Gastroesophageal sphincter (tissue), 4 donors: Measurements from ENCODE around the gene HUWE1. TPM values are rescaled to one million over a fixed set of nuclear protein-coding genes. Genes with fewer than 3 reads are reported as not detected.

ENCODE experiments used
- ATAC-seq: fragments of 150-250 bp; one replicate; pipeline ENCODE4 v1.9.1; 2016; ENCODE audit warnings: mild to moderate bottlenecking, moderate library complexity
- H3K27ac ChIP-seq, 4 donors: fragments of 200-600 bp; sonication (generic) in 3 of 4; 1 replicate in 3 of 4; 2 replicates in 1 of 4; pipeline ENCODE4 v1.5.1; 2016 to 2019
- H3K27me3 ChIP-seq: fragments of 200-600 bp; sonication (generic); one replicate; pipeline ENCODE4 v1.5.1; 2019
- H3K36me3 ChIP-seq, 2 donors: fragments of 200-600 bp; sonication (generic); one replicate each; pipeline ENCODE4 v1.5.1; 2019; ENCODE audit warnings: control low read depth in 1 of 2
- H3K4me1 ChIP-seq, 3 donors: fragments of 200-600 bp; sonication (generic); 1 replicate in 2 of 3; 2 replicates in 1 of 3; pipeline ENCODE4 v1.5.1; 2016 to 2019; ENCODE audit warnings: control low read depth in 2 of 3
- H3K4me3 ChIP-seq, 2 donors: fragments of 200-600 bp; sonication (generic); one replicate each; pipeline ENCODE4 v1.5.1; 2019; ENCODE audit warnings: mild to moderate bottlenecking in 1 of 2, moderate library complexity in 1 of 2
- H3K9me3 ChIP-seq, 3 donors: fragments of 200-600 bp; sonication (generic); one replicate each; pipeline ENCODE4 v1.5.1; 2017 to 2019; ENCODE audit warnings: control low read depth in 2 of 3
- CTCF ChIP-seq, 4 experiments: fragments of 200-600 bp in 2 of 4; fragments of 450-650 bp in 2 of 4; sonication (generic) in 1 of 4; IDR thresholded peaks; one replicate each; pipeline ENCODE4 v1.5.1; 2017 to 2019; ENCODE audit warnings: antibody characterized with exemption in 4 of 4, mild to moderate bottlenecking in 2 of 4, moderate library complexity in 2 of 4
- EP300 ChIP-seq: sonication (generic); formaldehyde crosslinking; IDR thresholded peaks from one replicate; pipeline ENCODE4 v1.6.1; 2017; ENCODE audit warnings: antibody characterized with exemption, mild to moderate bottlenecking
- POLR2A ChIP-seq, 2 donors: fragments of 450-650 bp; IDR thresholded peaks; one replicate each; pipeline ENCODE4 v1.6.1; 2017; ENCODE audit warnings: antibody characterized with exemption in 2 of 2, mild to moderate bottlenecking in 2 of 2, moderate library complexity in 1 of 2
- POLR2AphosphoS5 ChIP-seq: sonication (generic); formaldehyde crosslinking; IDR thresholded peaks from one replicate; pipeline ENCODE4 v1.6.1; 2017; ENCODE audit warnings: antibody characterized with exemption
- WGBS, 2 donors: methylation state at CpG; one replicate each; pipeline ENCODE4 v1.1.5; 2018; ENCODE audit warnings: low coverage in 1 of 2; 5-methylcytosine and 5-hydroxymethylcytosine counted together
- total RNA-seq, 4 donors: library from RNA; depleted of rRNA; stranded (reverse); fragments of >200 nt; gene quantifications; one replicate each; pipeline ENCODE4 v1.1.0, GENCODE V29; 2016

Gene HUWE1
- total RNA-seq, 4 donors from 2014 or later: 103 to 170 (median 113) TPM

GRCh38 chrX:53666171-53666570 is 20.3 kb downstream of the HUWE1 start:
- Histone ChIP-seq H3K9me3 (no peaks in the 10 kb centered on the region), H3K27me3 (no peaks in the 10 kb centered on the region), H3K36me3 (peaks cover 0 to 12% of the 10 kb centered on the region in 2 donors), H3K4me1 (peaks cover 0 to 26% (median 0%) of the 10 kb centered on the region in 3 donors), H3K4me3 (no peak overlapping the region), H3K27ac (no peak overlapping the region)
- WGBS, 2 donors: 87 to 88% methylated on average over 1 of the region's 1 CpG
- TF ChIP-seq POLR2AphosphoS5: no peak
- ATAC-seq: no peak

GRCh38 chrX:53660004-53660403 is 26.5 kb downstream of the HUWE1 start:
- Histone ChIP-seq H3K36me3 (peaks cover 0 to 8% of the 10 kb centered on the region in 2 donors), H3K27me3 (no peaks in the 10 kb centered on the region), H3K27ac (no peak overlapping the region), H3K4me1 (no peaks in the 10 kb centered on the region), H3K9me3 (no peaks in the 10 kb centered on the region), H3K4me3 (no peak overlapping the region)
- TF ChIP-seq EP300 (no peak), CTCF (IDR thresholded peaks at IDR 0.05) (no peak), POLR2AphosphoS5 (no peak), POLR2A (IDR thresholded peaks at IDR 0.05) (no peak)
- WGBS, 2 donors: 14 to 55% methylated on average over 1 to 2 of the region's 3 CpGs
- no peak for ATAC-seq

GRCh38 chrX:53659039-53659438 is 27.5 kb downstream of the HUWE1 start:
- Histone ChIP-seq H3K4me1 (peaks cover 0 to 7% (median 0%) of the 10 kb centered on the region in 3 donors), H3K36me3 (peaks cover 0 to 8% of the 10 kb centered on the region in 2 donors), H3K27ac (no peak overlapping the region), H3K4me3 (no peak overlapping the region), H3K27me3 (no peaks in the 10 kb centered on the region), H3K9me3 (no peaks in the 10 kb centered on the region)
- TF ChIP-seq CTCF (IDR thresholded peaks at IDR 0.05): no peak
- TF ChIP-seq POLR2AphosphoS5: no peak
- WGBS, 2 donors: 45% methylated on average over 1 of the region's 1 CpG; no CpG with 5 or more reads in 1 of the 2 donors
- ATAC-seq: no peak

GRCh38 chrX:53656845-53657244 is 29.7 kb downstream of the HUWE1 start:
- peaks cover 0 to 13% of the 10 kb centered on the region in 2 donors for H3K36me3 ChIP-seq
- no peaks in the 10 kb centered on the region for H3K9me3 ChIP-seq
- no peak overlapping the region for H3K4me3 ChIP-seq
- H3K27me3 ChIP-seq: no peaks in the 10 kb centered on the region
- no peak for ATAC-seq
- 33 to 71% methylated on average over 1 of the region's 1 CpG for WGBS, 2 donors
- H3K4me1 ChIP-seq: peaks cover 0 to 9% (median 0%) of the 10 kb centered on the region in 3 donors
- H3K27ac ChIP-seq: no peak overlapping the region
- TF ChIP-seq POLR2A (IDR thresholded peaks at IDR 0.05): no peak
- no peak for TF ChIP-seq CTCF (IDR thresholded peaks at IDR 0.05)
- no peak for TF ChIP-seq EP300
- TF ChIP-seq POLR2AphosphoS5: no peak

GRCh38 chrX:53654376-53654775 is 32.1 kb downstream of the HUWE1 start:
- WGBS, 2 donors: 48 to 72% methylated on average over 3 of the region's 3 CpGs
- H3K27me3 ChIP-seq: no peaks in the 10 kb centered on the region
- no peak overlapping the region for H3K27ac ChIP-seq
- TF ChIP-seq CTCF (IDR thresholded peaks at IDR 0.05) (no peak), POLR2A (IDR thresholded peaks at IDR 0.05) (no peak), POLR2AphosphoS5 (no peak), EP300 (no peak)
- H3K4me3 ChIP-seq: no peak overlapping the region
- no peaks in the 10 kb centered on the region for H3K9me3 ChIP-seq
- peaks cover 0 to 9% (median 0%) of the 10 kb centered on the region in 3 donors for H3K4me1 ChIP-seq
- no peak for ATAC-seq
- peaks cover 0 to 30% of the 10 kb centered on the region in 2 donors for H3K36me3 ChIP-seq
